GM23338 (cell line): ENCODE data around the gene KNG1.

Experiments used
- CREB1 ChIP-seq: fragments of 250-450 bp; sonication (Bioruptor Pico); IDR thresholded peaks from 2 replicates; pipeline ENCODE4 v1.5.0; 2020; ENCODE audit warnings: low read depth, mild to moderate bottlenecking, moderate library complexity
- EZH2 ChIP-seq: fragments of 200-600 bp; sonication (generic); IDR thresholded peaks from one replicate; pipeline ENCODE4 v1.8.0; 2017; ENCODE audit warnings: antibody characterized with exemption, mild to moderate bottlenecking, low read depth; ENCODE audit not compliant: unreplicated experiment
- EZH2phosphoT487 ChIP-seq: fragments of 200-600 bp; sonication (generic); IDR thresholded peaks from one replicate; pipeline ENCODE4 v1.8.1; 2018; ENCODE audit warnings: antibody characterized with exemption; ENCODE audit not compliant: unreplicated experiment
- JUNB ChIP-seq: IDR thresholded peaks from one replicate; pipeline ENCODE4 v1.6.1; 2016; ENCODE audit warnings: antibody characterized with exemption; ENCODE audit not compliant: unreplicated experiment
- NANOG ChIP-seq: IDR thresholded peaks from 2 replicates; pipeline ENCODE4 v1.6.1; 2016; ENCODE audit warnings: antibody characterized with exemption, borderline replicate concordance
- POLR2AphosphoS5 ChIP-seq: IDR thresholded peaks from 2 replicates; pipeline ENCODE4 v1.6.1; 2016; ENCODE audit warnings: antibody characterized with exemption, low read depth
- STAT1 ChIP-seq: IDR thresholded peaks from one replicate; pipeline ENCODE4 v1.6.1; 2016; ENCODE audit warnings: antibody characterized with exemption; ENCODE audit not compliant: unreplicated experiment
- ZNF114 ChIP-seq: fragments of 250-450 bp; sonication (Bioruptor Pico); IDR thresholded peaks from 2 replicates; pipeline ENCODE4 v1.5.0; 2020; ENCODE audit warnings: mild to moderate bottlenecking, moderate library complexity
- ZNF331 ChIP-seq: fragments of 250-450 bp; sonication (Bioruptor Pico); IDR thresholded peaks from 2 replicates; pipeline ENCODE4 v1.5.0; 2020; ENCODE audit warnings: low read depth, mild to moderate bottlenecking, moderate library complexity
- TF ChIP-seq, protein P1 (sequence below): IDR thresholded peaks from one replicate; pipeline ENCODE4 v1.6.1; 2018; ENCODE audit warnings: antibody characterized with exemption; ENCODE audit not compliant: unreplicated experiment
- TF ChIP-seq, protein P2 (sequence below), 2 experiments: fragments of 200-600 bp in 1 of 2; sonication (generic) in 1 of 2; conservative IDR thresholded peaks; 2 replicates each; pipeline versions ENCODE4 v1.5.1 to v1.6.1; 2016 to 2017; ENCODE audit warnings: antibody characterized with exemption in 2 of 2, low read depth in 2 of 2, mild to moderate bottlenecking in 2 of 2, moderate library complexity in 1 of 2
- TF ChIP-seq, protein P3 (sequence below): IDR thresholded peaks from 2 replicates; pipeline ENCODE4 v1.6.1; 2016; ENCODE audit warnings: antibody characterized with exemption
- TF ChIP-seq, protein P4 (sequence below): fragments of 250-450 bp; sonication (Bioruptor Pico); IDR thresholded peaks from 2 replicates; pipeline ENCODE4 v1.5.0; 2020; ENCODE audit warnings: mild to moderate bottlenecking, moderate library complexity

DNA sequence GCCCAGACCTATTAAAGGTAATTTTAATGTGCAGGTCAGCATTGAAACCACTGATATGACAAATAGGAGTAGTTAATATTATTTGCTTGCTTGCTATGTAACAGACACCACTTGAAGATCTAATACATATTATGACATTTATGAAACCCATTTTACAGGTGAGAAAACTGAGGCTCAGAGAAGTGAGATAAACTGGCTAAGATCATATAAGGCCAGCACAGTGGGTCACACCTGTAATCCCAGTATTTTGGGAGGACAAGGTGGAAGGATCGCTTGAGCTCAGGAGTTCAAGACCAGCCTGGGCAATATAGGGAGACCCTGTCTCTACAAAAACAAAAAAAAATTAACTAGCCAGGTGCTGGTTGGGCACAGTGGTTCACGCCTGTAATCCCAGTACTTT lies 33.2 kb downstream of the KNG1 start:
- TF ChIP-seq, protein P1, sequence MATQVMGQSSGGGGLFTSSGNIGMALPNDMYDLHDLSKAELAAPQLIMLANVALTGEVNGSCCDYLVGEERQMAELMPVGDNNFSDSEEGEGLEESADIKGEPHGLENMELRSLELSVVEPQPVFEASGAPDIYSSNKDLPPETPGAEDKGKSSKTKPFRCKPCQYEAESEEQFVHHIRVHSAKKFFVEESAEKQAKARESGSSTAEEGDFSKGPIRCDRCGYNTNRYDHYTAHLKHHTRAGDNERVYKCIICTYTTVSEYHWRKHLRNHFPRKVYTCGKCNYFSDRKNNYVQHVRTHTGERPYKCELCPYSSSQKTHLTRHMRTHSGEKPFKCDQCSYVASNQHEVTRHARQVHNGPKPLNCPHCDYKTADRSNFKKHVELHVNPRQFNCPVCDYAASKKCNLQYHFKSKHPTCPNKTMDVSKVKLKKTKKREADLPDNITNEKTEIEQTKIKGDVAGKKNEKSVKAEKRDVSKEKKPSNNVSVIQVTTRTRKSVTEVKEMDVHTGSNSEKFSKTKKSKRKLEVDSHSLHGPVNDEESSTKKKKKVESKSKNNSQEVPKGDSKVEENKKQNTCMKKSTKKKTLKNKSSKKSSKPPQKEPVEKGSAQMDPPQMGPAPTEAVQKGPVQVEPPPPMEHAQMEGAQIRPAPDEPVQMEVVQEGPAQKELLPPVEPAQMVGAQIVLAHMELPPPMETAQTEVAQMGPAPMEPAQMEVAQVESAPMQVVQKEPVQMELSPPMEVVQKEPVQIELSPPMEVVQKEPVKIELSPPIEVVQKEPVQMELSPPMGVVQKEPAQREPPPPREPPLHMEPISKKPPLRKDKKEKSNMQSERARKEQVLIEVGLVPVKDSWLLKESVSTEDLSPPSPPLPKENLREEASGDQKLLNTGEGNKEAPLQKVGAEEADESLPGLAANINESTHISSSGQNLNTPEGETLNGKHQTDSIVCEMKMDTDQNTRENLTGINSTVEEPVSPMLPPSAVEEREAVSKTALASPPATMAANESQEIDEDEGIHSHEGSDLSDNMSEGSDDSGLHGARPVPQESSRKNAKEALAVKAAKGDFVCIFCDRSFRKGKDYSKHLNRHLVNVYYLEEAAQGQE: no peak
- TF ChIP-seq EZH2phosphoT487: no peak
- TF ChIP-seq, protein P2, sequence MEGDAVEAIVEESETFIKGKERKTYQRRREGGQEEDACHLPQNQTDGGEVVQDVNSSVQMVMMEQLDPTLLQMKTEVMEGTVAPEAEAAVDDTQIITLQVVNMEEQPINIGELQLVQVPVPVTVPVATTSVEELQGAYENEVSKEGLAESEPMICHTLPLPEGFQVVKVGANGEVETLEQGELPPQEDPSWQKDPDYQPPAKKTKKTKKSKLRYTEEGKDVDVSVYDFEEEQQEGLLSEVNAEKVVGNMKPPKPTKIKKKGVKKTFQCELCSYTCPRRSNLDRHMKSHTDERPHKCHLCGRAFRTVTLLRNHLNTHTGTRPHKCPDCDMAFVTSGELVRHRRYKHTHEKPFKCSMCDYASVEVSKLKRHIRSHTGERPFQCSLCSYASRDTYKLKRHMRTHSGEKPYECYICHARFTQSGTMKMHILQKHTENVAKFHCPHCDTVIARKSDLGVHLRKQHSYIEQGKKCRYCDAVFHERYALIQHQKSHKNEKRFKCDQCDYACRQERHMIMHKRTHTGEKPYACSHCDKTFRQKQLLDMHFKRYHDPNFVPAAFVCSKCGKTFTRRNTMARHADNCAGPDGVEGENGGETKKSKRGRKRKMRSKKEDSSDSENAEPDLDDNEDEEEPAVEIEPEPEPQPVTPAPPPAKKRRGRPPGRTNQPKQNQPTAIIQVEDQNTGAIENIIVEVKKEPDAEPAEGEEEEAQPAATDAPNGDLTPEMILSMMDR (conservative IDR thresholded peaks at IDR 0.05; ENCODE audit: low read depth in 2 of 2): no peak
- no peak for TF ChIP-seq EZH2
- TF ChIP-seq JUNB: no peak
- TF ChIP-seq POLR2AphosphoS5: no peak
- TF ChIP-seq ZNF114 (CRISPR knock-in tag): no peak
- no peak for TF ChIP-seq NANOG
- TF ChIP-seq ZNF331 (CRISPR knock-in tag): no peak
- no peak for TF ChIP-seq CREB1 (CRISPR knock-in tag)
- TF ChIP-seq, protein P3, sequence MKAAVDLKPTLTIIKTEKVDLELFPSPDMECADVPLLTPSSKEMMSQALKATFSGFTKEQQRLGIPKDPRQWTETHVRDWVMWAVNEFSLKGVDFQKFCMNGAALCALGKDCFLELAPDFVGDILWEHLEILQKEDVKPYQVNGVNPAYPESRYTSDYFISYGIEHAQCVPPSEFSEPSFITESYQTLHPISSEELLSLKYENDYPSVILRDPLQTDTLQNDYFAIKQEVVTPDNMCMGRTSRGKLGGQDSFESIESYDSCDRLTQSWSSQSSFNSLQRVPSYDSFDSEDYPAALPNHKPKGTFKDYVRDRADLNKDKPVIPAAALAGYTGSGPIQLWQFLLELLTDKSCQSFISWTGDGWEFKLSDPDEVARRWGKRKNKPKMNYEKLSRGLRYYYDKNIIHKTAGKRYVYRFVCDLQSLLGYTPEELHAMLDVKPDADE: no peak
- no peak for TF ChIP-seq STAT1
- TF ChIP-seq, protein P4, sequence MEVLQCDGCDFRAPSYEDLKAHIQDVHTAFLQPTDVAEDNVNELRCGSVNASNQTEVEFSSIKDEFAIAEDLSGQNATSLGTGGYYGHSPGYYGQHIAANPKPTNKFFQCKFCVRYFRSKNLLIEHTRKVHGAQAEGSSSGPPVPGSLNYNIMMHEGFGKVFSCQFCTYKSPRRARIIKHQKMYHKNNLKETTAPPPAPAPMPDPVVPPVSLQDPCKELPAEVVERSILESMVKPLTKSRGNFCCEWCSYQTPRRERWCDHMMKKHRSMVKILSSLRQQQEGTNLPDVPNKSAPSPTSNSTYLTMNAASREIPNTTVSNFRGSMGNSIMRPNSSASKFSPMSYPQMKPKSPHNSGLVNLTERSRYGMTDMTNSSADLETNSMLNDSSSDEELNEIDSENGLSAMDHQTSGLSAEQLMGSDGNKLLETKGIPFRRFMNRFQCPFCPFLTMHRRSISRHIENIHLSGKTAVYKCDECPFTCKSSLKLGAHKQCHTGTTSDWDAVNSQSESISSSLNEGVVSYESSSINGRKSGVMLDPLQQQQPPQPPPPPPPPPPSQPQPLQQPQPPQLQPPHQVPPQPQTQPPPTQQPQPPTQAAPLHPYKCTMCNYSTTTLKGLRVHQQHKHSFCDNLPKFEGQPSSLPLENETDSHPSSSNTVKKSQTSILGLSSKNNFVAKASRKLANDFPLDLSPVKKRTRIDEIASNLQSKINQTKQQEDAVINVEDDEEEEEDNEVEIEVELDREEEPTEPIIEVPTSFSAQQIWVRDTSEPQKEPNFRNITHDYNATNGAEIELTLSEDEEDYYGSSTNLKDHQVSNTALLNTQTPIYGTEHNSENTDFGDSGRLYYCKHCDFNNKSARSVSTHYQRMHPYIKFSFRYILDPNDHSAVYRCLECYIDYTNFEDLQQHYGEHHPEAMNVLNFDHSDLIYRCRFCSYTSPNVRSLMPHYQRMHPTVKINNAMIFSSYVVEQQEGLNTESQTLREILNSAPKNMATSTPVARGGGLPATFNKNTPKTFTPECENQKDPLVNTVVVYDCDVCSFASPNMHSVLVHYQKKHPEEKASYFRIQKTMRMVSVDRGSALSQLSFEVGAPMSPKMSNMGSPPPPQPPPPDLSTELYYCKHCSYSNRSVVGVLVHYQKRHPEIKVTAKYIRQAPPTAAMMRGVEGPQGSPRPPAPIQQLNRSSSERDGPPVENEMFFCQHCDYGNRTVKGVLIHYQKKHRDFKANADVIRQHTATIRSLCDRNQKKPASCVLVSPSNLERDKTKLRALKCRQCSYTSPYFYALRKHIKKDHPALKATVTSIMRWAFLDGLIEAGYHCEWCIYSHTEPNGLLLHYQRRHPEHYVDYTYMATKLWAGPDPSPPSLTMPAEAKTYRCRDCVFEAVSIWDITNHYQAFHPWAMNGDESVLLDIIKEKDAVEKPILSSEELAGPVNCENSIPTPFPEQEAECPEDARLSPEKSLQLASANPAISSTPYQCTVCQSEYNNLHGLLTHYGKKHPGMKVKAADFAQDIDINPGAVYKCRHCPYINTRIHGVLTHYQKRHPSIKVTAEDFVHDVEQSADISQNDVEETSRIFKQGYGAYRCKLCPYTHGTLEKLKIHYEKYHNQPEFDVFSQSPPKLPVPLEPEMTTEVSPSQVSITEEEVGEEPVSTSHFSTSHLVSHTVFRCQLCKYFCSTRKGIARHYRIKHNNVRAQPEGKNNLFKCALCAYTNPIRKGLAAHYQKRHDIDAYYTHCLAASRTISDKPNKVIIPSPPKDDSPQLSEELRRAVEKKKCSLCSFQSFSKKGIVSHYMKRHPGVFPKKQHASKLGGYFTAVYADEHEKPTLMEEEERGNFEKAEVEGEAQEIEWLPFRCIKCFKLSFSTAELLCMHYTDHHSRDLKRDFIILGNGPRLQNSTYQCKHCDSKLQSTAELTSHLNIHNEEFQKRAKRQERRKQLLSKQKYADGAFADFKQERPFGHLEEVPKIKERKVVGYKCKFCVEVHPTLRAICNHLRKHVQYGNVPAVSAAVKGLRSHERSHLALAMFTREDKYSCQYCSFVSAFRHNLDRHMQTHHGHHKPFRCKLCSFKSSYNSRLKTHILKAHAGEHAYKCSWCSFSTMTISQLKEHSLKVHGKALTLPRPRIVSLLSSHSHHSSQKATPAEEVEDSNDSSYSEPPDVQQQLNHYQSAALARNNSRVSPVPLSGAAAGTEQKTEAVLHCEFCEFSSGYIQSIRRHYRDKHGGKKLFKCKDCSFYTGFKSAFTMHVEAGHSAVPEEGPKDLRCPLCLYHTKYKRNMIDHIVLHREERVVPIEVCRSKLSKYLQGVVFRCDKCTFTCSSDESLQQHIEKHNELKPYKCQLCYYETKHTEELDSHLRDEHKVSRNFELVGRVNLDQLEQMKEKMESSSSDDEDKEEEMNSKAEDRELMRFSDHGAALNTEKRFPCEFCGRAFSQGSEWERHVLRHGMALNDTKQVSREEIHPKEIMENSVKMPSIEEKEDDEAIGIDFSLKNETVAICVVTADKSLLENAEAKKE (CRISPR knock-in tag): no peak
